ENCODE data around the gene ATN1.

DNA sequence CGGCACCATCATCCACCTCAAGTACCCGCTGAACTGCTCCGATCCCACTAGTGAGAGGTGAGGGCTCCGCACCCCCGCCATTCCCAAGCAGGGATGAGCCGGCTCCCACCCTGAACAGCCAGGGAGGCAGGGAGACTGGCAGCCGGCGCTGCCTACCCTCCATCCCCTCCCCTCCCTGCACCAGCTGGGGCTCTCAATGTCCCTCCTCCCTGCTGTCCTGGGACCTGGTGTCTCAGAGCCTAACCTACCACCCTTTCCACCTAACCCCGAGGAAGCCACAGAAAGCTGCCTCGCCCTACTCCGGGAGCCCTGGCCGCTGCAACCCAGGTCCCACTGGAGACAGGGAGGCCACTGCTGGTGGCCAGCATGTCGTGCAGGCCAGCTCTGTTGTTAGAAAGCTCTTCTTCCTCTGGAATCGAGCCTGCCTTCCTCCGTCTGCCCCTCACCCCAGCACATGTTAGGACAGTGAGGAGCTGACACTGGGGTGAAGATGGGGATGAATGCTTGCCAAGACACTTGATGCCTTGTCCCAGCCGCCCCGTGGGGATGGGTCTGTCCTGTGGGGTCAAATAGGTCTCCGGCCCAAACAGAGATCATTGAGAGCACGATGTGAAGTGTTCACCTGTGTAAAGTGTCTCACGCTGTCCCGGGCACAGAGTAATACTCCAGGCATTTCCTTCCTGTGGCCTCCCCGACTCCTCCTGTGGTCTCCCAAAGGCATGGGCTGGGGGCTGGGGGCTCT, 24.5 kb downstream of the ATN1 start:
- TF ChIP-seq, protein P1, sequence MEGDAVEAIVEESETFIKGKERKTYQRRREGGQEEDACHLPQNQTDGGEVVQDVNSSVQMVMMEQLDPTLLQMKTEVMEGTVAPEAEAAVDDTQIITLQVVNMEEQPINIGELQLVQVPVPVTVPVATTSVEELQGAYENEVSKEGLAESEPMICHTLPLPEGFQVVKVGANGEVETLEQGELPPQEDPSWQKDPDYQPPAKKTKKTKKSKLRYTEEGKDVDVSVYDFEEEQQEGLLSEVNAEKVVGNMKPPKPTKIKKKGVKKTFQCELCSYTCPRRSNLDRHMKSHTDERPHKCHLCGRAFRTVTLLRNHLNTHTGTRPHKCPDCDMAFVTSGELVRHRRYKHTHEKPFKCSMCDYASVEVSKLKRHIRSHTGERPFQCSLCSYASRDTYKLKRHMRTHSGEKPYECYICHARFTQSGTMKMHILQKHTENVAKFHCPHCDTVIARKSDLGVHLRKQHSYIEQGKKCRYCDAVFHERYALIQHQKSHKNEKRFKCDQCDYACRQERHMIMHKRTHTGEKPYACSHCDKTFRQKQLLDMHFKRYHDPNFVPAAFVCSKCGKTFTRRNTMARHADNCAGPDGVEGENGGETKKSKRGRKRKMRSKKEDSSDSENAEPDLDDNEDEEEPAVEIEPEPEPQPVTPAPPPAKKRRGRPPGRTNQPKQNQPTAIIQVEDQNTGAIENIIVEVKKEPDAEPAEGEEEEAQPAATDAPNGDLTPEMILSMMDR (IDR thresholded peaks at IDR 0.05): no peak
- TF ChIP-seq POLR2A (IDR thresholded peaks at IDR 0.05): no peak

Data from transverse colon (tissue), 3 donors.